Stimulated activated CD8-positive, alpha-beta memory T cell treated with anti-CD3 and anti-CD28 coated beads, Interleukin-7, amount 100 ng/mL, for 1 hour (primary cell): Measurements from ENCODE around the gene PCSK5.
"Not testable (repeated sequence)": the region's sequence is repeated elsewhere in the genome, so short reads cannot be mapped to it uniquely, and the experiment has no call there.

Source experiments
- DNase-seq, 2 donors: peaks; one replicate each; pipeline ENCODE4 v3.0.0-alpha.2; 2020; ENCODE audit warnings: low read depth in 2 of 2

The PCSK5 gene

DNA sequence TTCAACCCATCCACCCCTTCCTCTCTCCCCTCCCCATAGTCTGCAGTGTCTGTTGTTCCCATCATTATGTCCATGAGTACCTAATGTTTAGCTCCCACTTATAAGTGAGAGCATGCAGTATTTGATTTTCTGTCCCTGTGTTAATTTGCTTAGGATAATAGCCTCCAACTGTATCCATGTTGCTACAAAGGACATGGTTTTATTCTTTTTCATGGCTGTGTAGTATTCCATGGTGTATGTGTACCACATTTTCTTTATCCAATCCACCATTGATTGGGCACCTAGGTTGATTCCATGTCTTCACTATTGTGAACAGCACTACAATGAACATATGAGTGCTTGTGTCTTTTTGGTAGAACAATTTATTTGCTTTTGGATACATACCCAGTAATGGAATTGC is 187.1 kb downstream of the PCSK5 start:
- DNase-seq = no peak

- not testable (repeated sequence) for DNase-seq
Measured at GRCh38 chr9:76081281-76081680, 190.8 kb downstream of the PCSK5 start.

DNA sequence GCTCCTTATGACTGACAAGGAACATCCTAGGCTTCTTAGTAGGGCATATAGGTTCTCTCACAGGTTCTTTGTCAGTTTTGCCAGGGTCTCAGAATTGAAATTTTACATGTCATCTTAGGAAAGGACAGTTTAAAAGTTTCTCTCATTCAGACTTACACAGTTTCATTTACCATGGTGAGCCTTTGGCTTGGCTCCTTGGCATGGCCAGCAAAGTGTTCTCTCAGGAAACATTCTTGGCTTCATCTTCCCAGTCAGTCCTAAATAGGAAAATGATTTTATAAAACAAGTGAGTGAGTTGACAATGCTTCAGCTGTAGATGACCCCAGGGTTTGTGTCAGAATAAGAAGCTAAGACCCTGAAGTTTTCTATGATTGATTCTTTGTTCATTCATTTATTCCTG is 191.6 kb downstream of the PCSK5 start:
- DNase-seq = no peak

- no peak for DNase-seq
Measured at GRCh38 chr9:76085596-76085995, 195.1 kb downstream of the PCSK5 start.

DNA sequence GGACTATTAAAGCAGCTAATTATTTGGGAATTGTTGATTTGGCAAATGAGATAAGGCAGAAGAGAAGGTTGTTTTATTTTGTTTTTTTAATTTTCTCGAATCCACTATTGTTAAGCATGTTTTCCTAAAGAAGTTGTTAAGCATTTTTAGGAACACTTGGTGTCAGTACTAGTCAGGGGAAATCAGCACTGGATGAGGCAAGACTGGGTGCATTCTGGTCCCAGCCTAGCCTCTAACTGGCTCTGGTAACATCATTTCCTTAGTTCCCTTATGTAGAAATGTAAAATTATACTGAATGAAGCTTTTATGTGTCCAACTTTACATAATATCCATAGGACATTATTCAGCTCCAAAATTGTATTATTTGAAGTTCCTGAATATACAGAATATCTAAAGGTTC is 196.1 kb downstream of the PCSK5 start:
- DNase-seq = no peak

GRCh38 chr9:76087976-76088375 is 197.5 kb downstream of the PCSK5 start:
- no peak for DNase-seq

DNA sequence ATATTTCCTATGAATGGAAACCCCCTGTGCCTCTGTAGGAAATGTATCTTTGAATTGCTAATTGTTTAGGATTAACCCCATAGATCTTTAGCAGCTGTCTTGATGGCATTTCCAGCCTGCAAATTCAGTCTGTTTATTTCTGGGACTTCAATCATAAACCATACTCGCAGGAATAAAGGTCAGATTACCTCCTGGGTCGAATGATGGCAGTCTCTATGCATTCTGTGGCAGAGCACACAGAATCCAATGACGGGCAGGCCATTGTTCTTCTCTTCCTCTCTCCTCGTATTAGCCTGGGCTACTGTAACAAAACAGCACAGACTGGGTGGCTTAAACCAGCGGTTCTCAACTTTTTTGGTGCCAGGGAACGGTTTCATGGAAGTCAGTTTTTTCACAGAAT is 199.9 kb downstream of the PCSK5 start:
- DNase-seq = no peak

- DNase-seq = no peak
Measured at GRCh38 chr9:76090909-76091308, 200.4 kb downstream of the PCSK5 start.

DNA sequence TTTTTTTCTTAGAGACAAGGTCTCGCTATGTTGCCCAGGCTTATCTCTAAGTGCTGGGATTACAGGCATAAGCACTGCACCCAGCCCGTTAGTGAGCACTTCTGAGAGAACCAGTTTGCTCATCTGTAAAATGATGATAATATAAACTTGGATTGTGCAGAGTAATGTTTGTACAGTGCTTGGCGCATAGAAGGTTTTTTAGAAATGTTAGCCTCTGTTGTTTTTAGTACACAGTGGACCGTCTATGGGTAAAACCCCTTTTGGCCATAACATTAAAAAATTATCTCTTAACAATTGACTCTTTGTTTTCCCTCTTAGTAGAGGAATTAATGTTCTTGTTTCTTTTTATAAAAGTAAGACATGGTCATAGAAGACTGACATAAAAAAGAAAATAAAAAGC is 202.1 kb downstream of the PCSK5 start:
- no peak for DNase-seq

DNA sequence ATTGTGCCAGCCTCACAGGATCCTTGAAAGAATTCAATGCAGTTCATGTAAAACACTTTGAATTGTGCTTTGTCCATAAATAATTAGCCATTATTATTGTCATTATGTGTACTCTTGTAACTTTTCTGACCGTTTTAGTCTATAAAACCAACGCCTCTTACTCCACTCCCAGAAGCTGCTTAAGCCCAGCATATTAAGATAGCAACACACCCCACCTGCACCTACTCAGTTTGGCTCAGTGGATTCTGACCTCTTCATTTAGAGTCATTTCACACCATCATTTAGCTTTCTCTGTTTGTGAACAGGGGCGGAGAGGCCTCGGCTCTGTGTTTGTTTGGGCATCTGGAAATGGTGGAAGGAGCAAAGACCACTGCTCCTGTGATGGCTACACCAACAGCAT is 205.1 kb downstream of the PCSK5 start:
- DNase-seq = no peak

GRCh38 chr9:76099516-76099915 is 209.0 kb downstream of the PCSK5 start:
- no peak for DNase-seq

- DNase-seq = no peak
Measured at GRCh38 chr9:76101075-76101474, 210.6 kb downstream of the PCSK5 start.

- no peak for DNase-seq
Measured at GRCh38 chr9:76101491-76101890, 211.0 kb downstream of the PCSK5 start.

- DNase-seq = no peak
Measured at GRCh38 chr9:76101947-76102346, 211.5 kb downstream of the PCSK5 start.

DNA sequence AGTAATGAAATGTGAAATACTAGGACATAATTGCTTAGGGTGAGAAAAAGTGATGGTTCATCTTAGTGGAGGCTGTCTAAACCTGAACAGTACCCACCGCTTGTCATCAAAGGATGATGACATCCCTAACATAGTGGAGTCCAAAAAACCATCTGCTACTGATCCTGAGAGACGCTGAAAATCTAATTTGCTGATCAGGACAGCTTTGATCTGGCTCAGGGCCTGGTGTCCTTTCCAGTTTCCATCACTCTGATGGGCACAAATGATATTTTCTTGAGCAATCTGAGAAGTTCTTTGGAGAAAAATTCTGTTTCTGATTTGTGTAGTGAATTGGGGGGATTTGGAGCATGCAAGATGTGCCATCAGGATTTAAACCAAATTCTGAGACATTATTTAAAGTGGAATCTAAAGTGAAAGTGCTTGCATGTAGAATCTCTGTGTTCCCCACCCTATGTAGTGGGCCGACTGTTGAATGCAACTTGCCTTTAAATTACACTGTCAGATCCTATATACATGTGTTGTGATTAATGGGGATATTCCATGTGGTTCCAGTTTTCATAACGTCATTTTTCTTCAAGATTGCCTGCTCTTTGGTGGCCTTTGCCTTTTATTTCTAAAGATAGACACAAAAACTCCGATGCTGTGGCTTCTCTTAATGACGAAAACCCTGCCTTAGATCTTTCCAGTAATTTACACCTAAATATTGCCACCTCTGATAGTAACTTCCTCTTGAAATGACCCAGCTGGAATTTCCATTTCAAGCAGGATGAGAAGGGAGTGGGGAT is 213.2 kb downstream of the PCSK5 start:
- DNase-seq = no peak

GRCh38 chr9:76107482-76107881 is 217.0 kb downstream of the PCSK5 start:
- no peak for DNase-seq

DNA sequence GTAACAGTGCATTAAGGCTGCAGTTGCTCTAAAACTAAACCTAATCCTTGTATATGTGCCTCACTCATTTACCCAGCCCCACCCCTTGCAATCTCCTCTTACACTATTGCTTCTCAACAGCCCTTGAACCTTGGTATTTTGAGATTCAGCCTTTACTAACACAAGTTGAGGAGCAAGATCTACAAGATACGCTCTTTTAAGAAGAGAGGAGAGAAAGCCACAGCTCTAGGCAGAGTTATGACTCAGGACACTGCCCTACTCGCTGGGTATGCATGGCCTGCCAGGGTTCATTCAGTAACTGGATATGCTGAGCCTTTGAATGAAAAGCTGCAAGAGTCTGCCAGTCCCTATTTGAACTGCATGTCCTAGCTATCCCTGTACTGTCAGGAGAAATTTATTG is 219.5 kb downstream of the PCSK5 start:
- no peak for DNase-seq

DNA sequence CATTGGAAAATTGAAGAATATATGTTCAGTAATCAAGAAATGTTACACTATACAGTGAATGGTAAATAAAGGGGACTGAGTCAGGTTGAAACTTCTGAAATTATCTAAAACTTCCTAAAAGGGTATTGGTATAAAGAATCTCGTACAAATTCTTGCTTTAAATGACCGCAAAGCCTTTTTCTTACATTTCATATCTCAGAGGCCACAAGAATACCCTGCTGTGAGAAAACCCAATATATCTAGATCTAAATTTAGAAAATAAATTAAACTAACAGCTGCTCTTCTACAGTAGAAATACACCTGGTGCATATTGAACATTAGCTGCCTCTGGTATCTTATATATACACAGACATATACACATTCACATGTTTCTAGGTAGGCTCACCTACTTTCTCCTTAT is 221.7 kb downstream of the PCSK5 start:
- DNase-seq = no peak

- DNase-seq = no peak
Measured at GRCh38 chr9:76114144-76114543, 223.7 kb downstream of the PCSK5 start.

DNA sequence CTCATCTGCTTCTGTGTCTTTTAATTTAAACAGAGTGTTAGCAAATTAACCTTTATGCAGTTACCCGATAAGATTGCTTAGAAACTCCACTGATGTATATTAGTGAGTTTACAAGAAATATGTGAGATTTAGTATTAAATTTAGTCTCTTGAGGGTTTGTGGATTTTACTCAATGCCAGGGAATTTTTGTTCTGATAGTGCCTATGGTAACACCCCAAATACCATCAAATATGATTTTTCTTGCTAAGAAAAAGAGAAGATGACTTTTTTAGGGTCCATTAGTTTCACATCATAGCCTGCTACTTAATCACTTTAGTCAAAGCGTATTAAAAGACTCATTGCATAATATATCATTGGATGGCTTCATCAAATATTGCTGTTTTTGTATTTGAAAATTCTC is 224.9 kb downstream of the PCSK5 start:
- no peak for DNase-seq

DNA sequence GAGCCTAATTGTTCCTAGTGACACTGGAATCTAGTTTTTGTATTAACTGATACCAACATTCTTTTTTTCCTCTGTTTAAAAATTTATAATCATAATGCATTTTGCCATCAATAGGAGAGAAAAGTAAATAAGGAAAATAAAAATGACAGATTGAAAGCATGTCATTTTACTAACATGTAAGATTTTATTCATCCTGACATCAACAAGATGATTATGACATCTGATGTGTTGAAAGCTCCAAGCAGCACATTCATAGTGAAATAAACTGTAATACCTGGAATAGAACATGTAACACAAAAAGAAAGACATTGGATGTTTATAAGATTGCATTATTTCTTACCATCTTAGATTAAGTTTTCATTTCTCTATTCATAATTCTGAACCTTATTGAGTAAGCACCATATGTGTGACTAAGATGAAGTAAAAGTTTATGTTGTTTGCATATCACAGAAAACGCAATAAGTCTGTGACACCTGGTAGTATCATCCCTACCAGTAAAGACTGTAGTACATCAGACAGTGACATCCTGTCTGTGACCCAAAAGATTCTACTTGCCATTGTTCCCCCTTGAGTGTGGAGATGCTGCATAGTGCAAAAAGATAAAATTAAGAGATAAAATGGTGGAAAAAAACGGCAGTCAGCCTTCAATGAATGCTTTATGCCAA is 225.6 kb downstream of the PCSK5 start:
- DNase-seq = no peak

DNA sequence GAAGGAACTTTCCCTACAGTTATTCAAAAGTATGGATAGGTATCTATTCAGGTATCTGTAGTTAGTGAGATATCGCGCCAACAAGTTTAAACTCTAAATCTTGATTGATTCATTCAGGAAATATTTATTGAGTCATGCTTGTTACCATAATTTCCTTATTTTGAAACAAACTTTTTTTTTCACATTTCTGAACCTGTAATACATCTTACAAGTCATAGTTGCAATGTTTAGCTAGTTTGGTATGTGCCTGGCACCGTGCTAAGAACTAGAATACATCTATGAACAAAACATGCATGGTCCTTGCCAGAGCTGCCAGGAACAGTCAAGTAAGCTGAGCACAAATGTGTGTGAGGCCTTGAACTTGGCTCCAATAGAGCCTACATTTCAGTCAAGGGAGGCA is 226.4 kb downstream of the PCSK5 start:
- no peak for DNase-seq

DNA sequence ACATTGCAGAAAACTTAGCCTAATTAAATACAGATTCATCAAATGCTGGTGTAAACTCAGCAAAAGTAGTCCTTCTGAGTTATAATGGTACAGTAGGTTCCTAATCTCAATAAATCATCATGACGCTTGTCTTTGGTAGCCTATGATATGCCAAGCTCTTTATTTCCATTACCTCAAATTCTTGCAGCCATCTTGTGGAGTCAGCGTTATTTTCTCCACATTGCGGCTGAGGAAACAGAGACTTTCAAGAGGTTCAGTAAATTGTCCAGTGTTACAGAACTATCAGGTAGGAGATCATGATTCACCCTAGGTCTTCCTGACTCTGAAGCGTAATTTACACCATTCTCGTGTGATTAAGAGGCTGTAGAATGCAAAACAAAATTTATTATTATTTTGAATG is 237.2 kb downstream of the PCSK5 start:
- DNase-seq = no peak

DNA sequence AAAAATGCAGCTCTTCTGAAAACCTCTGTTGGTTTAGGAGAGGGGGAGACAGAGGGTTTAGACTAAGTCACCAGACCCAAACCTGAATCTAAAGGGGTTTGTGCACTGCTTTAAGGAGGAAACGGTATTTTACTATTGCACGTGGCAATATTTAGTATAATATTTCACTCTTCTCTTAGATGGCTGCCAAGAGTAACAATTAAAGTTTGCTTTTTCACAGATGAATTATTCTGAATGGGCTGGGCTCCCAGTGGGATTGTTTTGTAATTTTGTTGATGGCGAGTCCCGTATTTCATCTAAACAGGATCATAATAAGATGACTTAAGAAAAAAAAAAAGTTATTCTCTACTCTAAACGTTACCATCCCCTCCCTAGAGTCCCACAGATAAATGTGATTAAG is 245.4 kb downstream of the PCSK5 start:
- no peak for DNase-seq
